T47D (cell line): Measurements from ENCODE around the gene F2R.
A peak's percentile ranks its signal among the peaks of the same experiment; 100 is the strongest.

Experiments
- DNase-seq, 2 experiments: peaks; one replicate each; pipeline versions ENCODE4 v3.0.0 to v3.0.0-alpha.2; 2011 to 2012; ENCODE audit warnings: low read depth in 1 of 2, low spot score in 1 of 2
- JUND ChIP-seq: IDR thresholded peaks from 2 replicates; pipeline ENCODE4 v1.6.1; 2012; ENCODE audit warnings: low read depth
- in situ Hi-C: cut with HindIII; loops from 2 replicates; pipeline ENCODE4 v1.10.0; 2016; ENCODE audit warnings: low sequenced_read_pairs, low pct_unique_long_range_greater_than_20kb

Gene F2R

GRCh38 chr5:76716456-76717157 lies 681 bp downstream of the F2R start:
- in situ Hi-C loops, result no loop called here
- no peak for TF ChIP-seq JUND
- DNase-seq, result no peak

- DNase-seq, result no peak
- in situ Hi-C loops, result no loop called here
- no peak for TF ChIP-seq JUND
These were observed 1.5 kb downstream of the F2R start for GRCh38 chr5:76717222-76718083.

DNA sequence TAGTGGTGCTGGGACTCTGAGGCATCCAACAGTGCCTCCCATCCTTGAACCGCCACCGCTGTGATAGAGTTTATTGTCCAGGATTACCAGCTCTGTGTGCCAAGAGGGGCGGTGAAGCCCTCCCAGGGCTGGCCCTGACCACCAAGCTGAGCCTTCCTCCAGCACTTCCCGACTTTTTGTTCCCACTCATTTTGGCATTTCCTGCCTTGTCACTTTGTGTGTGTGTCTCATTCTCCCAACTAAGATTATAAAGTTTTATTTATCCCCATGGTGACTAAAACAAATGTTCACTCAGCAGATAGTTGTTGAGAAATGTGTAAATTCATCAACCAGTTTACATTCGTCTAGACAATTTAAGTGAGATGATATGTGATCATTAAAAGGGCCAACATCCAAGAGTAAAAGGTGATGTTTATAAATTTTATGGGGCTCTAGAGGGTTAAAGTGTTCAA lies 2.5 kb downstream of the F2R start:
- no peak for DNase-seq
- no peak for TF ChIP-seq JUND
- in situ Hi-C loops, result no loop called here

- in situ Hi-C loops, result no loop called here
- TF ChIP-seq JUND, result no peak
- no peak for DNase-seq
These were observed 3.0 kb downstream of the F2R start for GRCh38 chr5:76718880-76719279.

DNA sequence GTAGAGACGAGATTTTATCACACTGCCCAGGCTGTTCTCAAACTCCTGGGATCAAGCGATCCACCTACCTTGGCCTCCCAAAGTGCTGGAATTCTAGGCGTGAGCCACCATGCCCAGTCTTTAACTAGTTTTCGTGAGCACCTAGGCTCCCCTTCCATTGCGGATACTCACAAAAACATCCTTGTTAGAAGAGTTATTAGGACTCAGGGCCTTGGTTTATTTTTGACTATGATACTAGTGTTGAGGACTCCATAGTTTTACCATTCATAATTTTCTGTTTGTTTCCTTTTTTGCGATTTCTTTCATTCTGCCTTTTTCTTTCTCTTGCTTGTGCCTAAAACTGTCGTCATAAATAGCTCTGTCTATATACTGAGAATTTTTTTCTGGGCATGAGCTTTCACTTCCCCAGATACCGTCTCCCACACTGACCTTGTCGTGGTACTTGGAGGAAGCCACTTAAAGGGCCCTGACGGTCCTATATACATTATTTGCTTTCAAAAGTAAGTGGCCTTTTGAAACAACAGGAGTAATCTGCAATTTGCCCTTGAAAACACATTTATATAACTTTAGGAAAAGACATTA lies 5.2 kb downstream of the F2R start:
- no peak for TF ChIP-seq JUND
- no peak for DNase-seq
- in situ Hi-C loops, result no loop called here

DNA sequence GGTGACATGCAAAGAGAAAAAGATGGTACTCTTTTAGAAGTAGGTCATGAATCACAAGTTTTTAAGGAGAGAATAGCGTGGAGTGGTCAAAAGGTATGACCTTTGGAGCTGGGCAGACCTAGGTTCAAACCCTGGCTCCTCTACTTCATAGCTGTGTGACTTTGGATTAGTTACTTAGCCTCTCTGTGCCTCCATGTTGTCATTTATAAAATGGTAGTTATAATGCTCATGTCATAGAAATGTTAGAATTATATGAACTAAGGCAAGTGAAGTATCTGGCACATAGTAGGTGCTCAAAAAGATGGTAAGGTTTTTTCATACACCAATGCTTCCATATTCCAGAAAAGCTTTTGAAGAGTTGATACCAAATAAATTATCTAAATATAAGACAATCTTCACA lies 7.3 kb downstream of the F2R start:
- no peak for DNase-seq
- in situ Hi-C loops, result no loop called here
- TF ChIP-seq JUND, result no peak

DNA sequence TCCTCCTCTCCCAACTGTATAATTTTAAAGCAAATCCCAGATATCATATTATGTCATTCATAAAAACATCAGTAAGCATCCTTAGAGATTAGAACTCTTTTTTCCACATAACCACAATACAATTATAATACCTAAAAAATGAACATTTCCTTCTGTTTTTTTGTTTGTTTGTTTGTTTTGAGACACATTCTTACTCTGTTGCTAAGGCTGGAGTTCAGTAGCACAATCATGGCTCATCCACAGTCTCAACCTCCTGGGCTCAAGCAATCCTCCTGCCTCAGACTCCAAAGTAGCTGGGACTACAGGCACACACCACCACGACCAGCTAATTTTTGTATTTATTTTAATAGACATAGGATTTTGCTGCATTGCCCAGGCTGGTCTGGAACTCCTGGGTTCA lies 8.0 kb downstream of the F2R start:
- no peak for TF ChIP-seq JUND
- in situ Hi-C loops, result no loop called here
- DNase-seq, result no peak

- DNase-seq, result no peak
- in situ Hi-C loops, result no loop called here
- no peak for TF ChIP-seq JUND
These were observed 8.9 kb downstream of the F2R start for GRCh38 chr5:76724871-76725270.

- TF ChIP-seq JUND, result no peak
- no peak for DNase-seq
- in situ Hi-C loops, result no loop called here
These were observed 13.0 kb downstream of the F2R start for GRCh38 chr5:76728965-76729364.

- in situ Hi-C loops, result no loop called here
- no peak for TF ChIP-seq JUND
These were observed 13.7 kb downstream of the F2R start for GRCh38 chr5:76729373-76730290.

GRCh38 chr5:76732405-76733048 lies 16.6 kb downstream of the F2R start:
- in situ Hi-C loops, result no loop called here
- DNase-seq, result peak in 1 of 2 experiments; percentile 13
- no peak for TF ChIP-seq JUND

More at GRCh38 chr5:76729373-76730290, 13.7 kb downstream of the F2R start:
- no peak for DNase-seq

DNA sequence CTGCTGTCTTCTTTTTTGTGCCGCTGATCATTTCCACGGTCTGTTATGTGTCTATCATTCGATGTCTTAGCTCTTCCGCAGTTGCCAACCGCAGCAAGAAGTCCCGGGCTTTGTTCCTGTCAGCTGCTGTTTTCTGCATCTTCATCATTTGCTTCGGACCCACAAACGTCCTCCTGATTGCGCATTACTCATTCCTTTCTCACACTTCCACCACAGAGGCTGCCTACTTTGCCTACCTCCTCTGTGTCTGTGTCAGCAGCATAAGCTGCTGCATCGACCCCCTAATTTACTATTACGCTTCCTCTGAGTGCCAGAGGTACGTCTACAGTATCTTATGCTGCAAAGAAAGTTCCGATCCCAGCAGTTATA lies 17.1 kb downstream of the F2R start:
- in situ Hi-C loops, result no loop called here
- no peak for DNase-seq
- TF ChIP-seq JUND, result no peak
